ENCODE measurements around the gene TSPAN19. TPM values are rescaled to one million over a fixed set of nuclear protein-coding genes. Genes with fewer than 3 reads are reported as not detected.

The TSPAN19 gene
- total RNA-seq, 1 experiment from 2014 or later = not detected

- H3K36me3 ChIP-seq (ENCODE audit: control insufficient read depth, insufficient read depth, low read length) = no peaks in the 10 kb centered on the region
- no TSS peak for BruUV-seq (replicated peaks)
- H3K4me1 ChIP-seq (ENCODE audit: control insufficient read depth, insufficient read depth, low read length) = no peaks in the 10 kb centered on the region
- ATAC-seq = no peak
- H3K9me3 ChIP-seq (ENCODE audit: control insufficient read depth, insufficient read depth, low read depth, low read length) = no peaks in the 10 kb centered on the region
- CTCF ChIA-PET = no interaction called here
- POLR2A ChIA-PET = no interaction called here
- no peaks in the 10 kb centered on the region for H3K27me3 ChIP-seq (ENCODE audit: control insufficient read depth, insufficient read depth, low read length)
- in situ Hi-C loops (cut with HindIII; ENCODE audit: low pct_unique_long_range_greater_than_20kb, low sequenced_read_pairs) = no loop called here
- no peak overlapping the region for H3K4me3 ChIP-seq (ENCODE audit: low read depth in 2 of 2, low read length in 2 of 2)
- peak; percentile 18 for DNase-seq (ENCODE audit: low read depth, low spot score)
- H3K27ac ChIP-seq (ENCODE audit: low read length) = no peak overlapping the region
- intact Hi-C loops (cut with micrococcal nuclease; ENCODE audit: unreplicated experiment) = loop anchor here (1.0 kb wide), 1 partner anchor 180 kb away; no protein-coding TSS in a partner anchor
- TF ChIP-seq POLR2AphosphoS5 (IDR thresholded peaks at IDR 0.05; ENCODE audit: low read depth, low read length) (no peak), TCF7L2 (IDR thresholded peaks at IDR 0.05; ENCODE audit: low read depth, low read length) (no peak), CTCF (IDR thresholded peaks at IDR 0.05) (peak; percentile 79; the same call in 1 of the 2 replicates), REST (IDR thresholded peaks at IDR 0.05; ENCODE audit: insufficient read depth in 1 of 2, low read depth in 2 of 2, low read length in 1 of 2) (no peak)
Observed at GRCh38 chr12:85057370-85057963, 21.4 kb upstream of the TSPAN19 start.

GRCh38 chr12:85043829-85044228 lies 7.8 kb upstream of the TSPAN19 start:
- no TSS peak for BruUV-seq (replicated peaks)
- intact Hi-C loops (cut with micrococcal nuclease; ENCODE audit: unreplicated experiment) = no loop called here
- Histone ChIP-seq H3K27ac (ENCODE audit: low read length) (no peak overlapping the region), H3K27me3 (ENCODE audit: control insufficient read depth, insufficient read depth, low read length) (no peaks in the 10 kb centered on the region), H3K4me3 (ENCODE audit: low read depth in 2 of 2, low read length in 2 of 2) (no peak overlapping the region), H3K4me1 (ENCODE audit: control insufficient read depth, insufficient read depth, low read length) (no peaks in the 10 kb centered on the region), H3K36me3 (ENCODE audit: control insufficient read depth, insufficient read depth, low read length) (no peaks in the 10 kb centered on the region), H3K9me3 (ENCODE audit: control insufficient read depth, insufficient read depth, low read depth, low read length) (no peaks in the 10 kb centered on the region)
- in situ Hi-C loops (cut with HindIII; ENCODE audit: low pct_unique_long_range_greater_than_20kb, low sequenced_read_pairs) = no loop called here
- ChIA-PET CTCF (no interaction called here), POLR2A (no interaction called here)
- no peak for ATAC-seq
- no peak for DNase-seq (ENCODE audit: low read depth, low spot score)
- no peak for TF ChIP-seq SIN3A (IDR thresholded peaks at IDR 0.05; ENCODE audit: borderline replicate concordance, insufficient read depth, low read depth, low read length)
- TF ChIP-seq POLR2AphosphoS5 (IDR thresholded peaks at IDR 0.05; ENCODE audit: low read depth, low read length) = no peak
- TF ChIP-seq CTCF (IDR thresholded peaks at IDR 0.05) = no peak
- no peak for TF ChIP-seq REST (IDR thresholded peaks at IDR 0.05; ENCODE audit: insufficient read depth in 1 of 2, low read depth in 2 of 2, low read length in 1 of 2)
- no peak for TF ChIP-seq TCF7L2 (IDR thresholded peaks at IDR 0.05; ENCODE audit: low read depth, low read length)

Measured in Panc1 (cell line).